PC-9 (cell line): ENCODE results near the gene DNMBP. TPM values are rescaled to one million over a fixed set of nuclear protein-coding genes. Genes with fewer than 3 reads are reported as not detected.

Source experiments
- BruUV-seq: library from RNA; stranded (reverse); fragments of 400-500 nt; replicated peaks from 2 replicates; lab custom pipeline; 2021; lab: Mats Ljungman, UMichigan
- CTCF ChIA-PET: fragments of 300-600 bp; sonication (Branson Sonifier 250); formaldehyde crosslinking; loops from one replicate; lab custom pipeline; 2022; ENCODE audit warnings: antibody characterized with exemption; lab: Charles Lee
- POLR2A ChIA-PET: fragments of 300-600 bp; sonication (Branson Sonifier 250); formaldehyde crosslinking; loops from one replicate; lab custom pipeline; 2022; ENCODE audit warnings: antibody characterized with exemption; ENCODE audit not compliant: unreplicated experiment; lab: Charles Lee
- DNase-seq, 2 experiments: peaks; one replicate each; pipeline versions ENCODE4 v3.0.0 to v3.0.0-alpha.2; 2015 to 2022; ENCODE audit warnings: mixed read lengths in 1 of 2
- H2AFZ ChIP-seq: fragments of 200-600 bp; sonication (generic); 2 replicates; pipeline ENCODE4 v1.8.1; 2017; ENCODE audit warnings: antibody characterized with exemption
- H3F3A ChIP-seq: fragments of 200-600 bp; sonication (generic); 2 replicates; pipeline ENCODE4 v1.8.1; 2017; ENCODE audit warnings: antibody characterized with exemption, mild to moderate bottlenecking, low read depth; ENCODE audit not compliant: insufficient read depth
- H3K27ac ChIP-seq: fragments of 200-600 bp; sonication (generic); 2 replicates; pipeline ENCODE4 v1.6.1; 2016; ENCODE audit warnings: mixed run types
- H3K27me3 ChIP-seq: fragments of 200-600 bp; sonication (generic); 2 replicates; pipeline ENCODE4 v1.6.1; 2016; ENCODE audit warnings: low read depth, mixed run types; ENCODE audit not compliant: insufficient read depth
- H3K36me3 ChIP-seq: fragments of 200-600 bp; sonication (generic); 2 replicates; pipeline ENCODE4 v1.6.1; 2016; ENCODE audit warnings: low read depth, mixed run types
- H3K4me1 ChIP-seq: fragments of 200-600 bp; sonication (generic); replicated peaks from 2 replicates; pipeline ENCODE4 v1.6.1; 2016; ENCODE audit warnings: mixed run types; ENCODE audit not compliant: insufficient read depth
- H3K4me2 ChIP-seq: fragments of 200-600 bp; sonication (generic); 2 replicates; pipeline ENCODE4 v1.6.1; 2017; ENCODE audit warnings: mixed run types
- H3K4me3 ChIP-seq: fragments of 200-600 bp; sonication (generic); 2 replicates; pipeline ENCODE4 v1.6.1; 2016; ENCODE audit warnings: mixed run types
- H3K79me2 ChIP-seq: fragments of 200-600 bp; sonication (generic); 2 replicates; pipeline ENCODE4 v1.6.1; 2017; ENCODE audit warnings: low read depth, mixed run types
- H3K9me2 ChIP-seq: fragments of 200-600 bp; sonication (generic); 2 replicates; pipeline ENCODE4 v1.8.1; 2017; ENCODE audit warnings: mild to moderate bottlenecking; ENCODE audit not compliant: insufficient read depth
- H3K9me3 ChIP-seq: fragments of 200-600 bp; sonication (generic); 2 replicates; pipeline ENCODE4 v1.8.1; 2016; ENCODE audit warnings: low read depth; ENCODE audit not compliant: insufficient read depth
- H4K20me1 ChIP-seq: fragments of 200-600 bp; sonication (generic); 2 replicates; pipeline ENCODE4 v1.8.1; 2017; ENCODE audit not compliant: insufficient read depth
- CTCF ChIP-seq: fragments of 200-600 bp; sonication (generic); conservative IDR thresholded peaks from 2 replicates; pipeline ENCODE4 v1.6.1; 2017; ENCODE audit warnings: mixed run types, antibody characterized with exemption, mild to moderate bottlenecking, moderate library complexity
- EZH2 ChIP-seq: fragments of 200-600 bp; sonication (generic); IDR thresholded peaks from 2 replicates; pipeline ENCODE4 v1.8.0; 2017; ENCODE audit warnings: antibody characterized with exemption, low read depth
- intact Hi-C: fragments of 100-400 bp; cut with micrococcal nuclease; formaldehyde crosslinking; loops from one replicate; pipeline ENCODE4 v1.10.0; 2022; ENCODE audit not compliant: unreplicated experiment
- total RNA-seq: library from RNA; stranded (reverse); gene quantifications from 2 replicates; pipeline ENCODE4 v1.2.3, GENCODE V29; 2021

DNMBP gene
- total RNA-seq, 1 experiment from 2014 or later, result 14.9 TPM

- TF ChIP-seq EZH2 (no peak), CTCF (no peak)
- no peak for DNase-seq
- no peak overlapping the region for H3K4me3 ChIP-seq
- H2AFZ ChIP-seq, result no peak overlapping the region
- H3K9me3 ChIP-seq, result no peaks in the 10 kb centered on the region
- peaks cover 57% of the 10 kb centered on the region for H3K79me2 ChIP-seq
- H3K27ac ChIP-seq, result 0 out of 2 replicates have a peak overlapping the region, but pooled peaks have one; percentile 16
- intact Hi-C loops, result no loop called here
- no peaks in the 10 kb centered on the region for H3F3A ChIP-seq
- CTCF ChIA-PET, result no interaction called here
- H3K27me3 ChIP-seq, result no peaks in the 10 kb centered on the region
- H3K36me3 ChIP-seq, result no peaks in the 10 kb centered on the region
- H3K4me1 ChIP-seq, result no peaks in the 10 kb centered on the region
- no peak overlapping the region for H3K4me2 ChIP-seq
- H3K9me2 ChIP-seq, result no peaks in the 10 kb centered on the region
- H4K20me1 ChIP-seq, result no peaks in the 10 kb centered on the region
- POLR2A ChIA-PET, result no interaction called here
- BruUV-seq, result no TSS peak
Measured at GRCh38 chr10:99984211-99985034, 25.3 kb downstream of the DNMBP start.

GRCh38 chr10:99983280-99983988, 26.3 kb downstream of the DNMBP start:
- ChIA-PET POLR2A (no interaction called here), CTCF (no interaction called here)
- DNase-seq, result no peak
- Histone ChIP-seq H3K36me3 (no peaks in the 10 kb centered on the region), H2AFZ (no peak overlapping the region), H3F3A (no peaks in the 10 kb centered on the region), H3K79me2 (peaks cover 67% of the 10 kb centered on the region), H3K9me3 (no peaks in the 10 kb centered on the region), H4K20me1 (no peaks in the 10 kb centered on the region), H3K4me3 (no peak overlapping the region), H3K4me2 (no peak overlapping the region), H3K27me3 (no peaks in the 10 kb centered on the region), H3K9me2 (no peaks in the 10 kb centered on the region), H3K27ac (no peak overlapping the region), H3K4me1 (no peaks in the 10 kb centered on the region; the same call in 1 of the 2 replicates)
- TF ChIP-seq EZH2, result no peak
- TF ChIP-seq CTCF, result no peak
- intact Hi-C loops, result no loop called here
- BruUV-seq, result no TSS peak

GRCh38 chr10:99982728-99983127, 27.0 kb downstream of the DNMBP start:
- Histone ChIP-seq H3F3A (peaks cover 3% of the 10 kb centered on the region; the same call in 1 of the 2 replicates), H3K4me1 (peaks cover 6% of the 10 kb centered on the region), H3K36me3 (no peaks in the 10 kb centered on the region), H4K20me1 (no peaks in the 10 kb centered on the region), H3K9me3 (no peaks in the 10 kb centered on the region), H3K9me2 (no peaks in the 10 kb centered on the region), H3K4me2 (no peak overlapping the region), H3K27ac (no peak overlapping the region), H3K79me2 (peaks cover 72% of the 10 kb centered on the region), H3K4me3 (no peak overlapping the region), H2AFZ (no peak overlapping the region), H3K27me3 (no peaks in the 10 kb centered on the region)
- POLR2A ChIA-PET, result no interaction called here
- no peak for TF ChIP-seq CTCF
- TF ChIP-seq EZH2, result no peak
- no peak for DNase-seq
- intact Hi-C loops, result no loop called here
- CTCF ChIA-PET, result no interaction called here
- BruUV-seq, result no TSS peak
